IPS-20b (cell line): ENCODE data around the gene PLEKHG3.

ENCODE experiments used
- H3K27ac ChIP-seq: one replicate; pipeline ENCODE4 v1.5.1; 2013; ENCODE audit warnings: low read length
- H3K27me3 ChIP-seq: 2 replicates; pipeline ENCODE4 v1.6.1; 2013; ENCODE audit warnings: mild to moderate bottlenecking, low read length, inconsistent platforms; ENCODE audit not compliant: insufficient read depth
- H3K36me3 ChIP-seq: 2 replicates; pipeline ENCODE4 v1.6.1; 2013; ENCODE audit warnings: low read depth, mild to moderate bottlenecking, inconsistent platforms, low read length, moderate library complexity; ENCODE audit not compliant: insufficient read depth
- H3K4me1 ChIP-seq: 2 replicates; pipeline ENCODE4 v1.6.1; 2013; ENCODE audit warnings: mild to moderate bottlenecking, control low read depth, inconsistent platforms, low read length, moderate library complexity; ENCODE audit not compliant: insufficient read depth
- H3K4me3 ChIP-seq: 2 replicates; pipeline ENCODE4 v1.5.1; 2013; ENCODE audit warnings: mild to moderate bottlenecking, low read length, inconsistent platforms
- H3K9ac ChIP-seq: 2 replicates; pipeline ENCODE4 v1.6.1; 2013; ENCODE audit warnings: low read depth, mild to moderate bottlenecking, inconsistent platforms, low read length, moderate library complexity
- H3K9me3 ChIP-seq: 2 replicates; pipeline ENCODE4 v1.6.1; 2013; ENCODE audit warnings: mild to moderate bottlenecking, low read depth, low read length, inconsistent platforms; ENCODE audit not compliant: insufficient read depth

Gene PLEKHG3

DNA sequence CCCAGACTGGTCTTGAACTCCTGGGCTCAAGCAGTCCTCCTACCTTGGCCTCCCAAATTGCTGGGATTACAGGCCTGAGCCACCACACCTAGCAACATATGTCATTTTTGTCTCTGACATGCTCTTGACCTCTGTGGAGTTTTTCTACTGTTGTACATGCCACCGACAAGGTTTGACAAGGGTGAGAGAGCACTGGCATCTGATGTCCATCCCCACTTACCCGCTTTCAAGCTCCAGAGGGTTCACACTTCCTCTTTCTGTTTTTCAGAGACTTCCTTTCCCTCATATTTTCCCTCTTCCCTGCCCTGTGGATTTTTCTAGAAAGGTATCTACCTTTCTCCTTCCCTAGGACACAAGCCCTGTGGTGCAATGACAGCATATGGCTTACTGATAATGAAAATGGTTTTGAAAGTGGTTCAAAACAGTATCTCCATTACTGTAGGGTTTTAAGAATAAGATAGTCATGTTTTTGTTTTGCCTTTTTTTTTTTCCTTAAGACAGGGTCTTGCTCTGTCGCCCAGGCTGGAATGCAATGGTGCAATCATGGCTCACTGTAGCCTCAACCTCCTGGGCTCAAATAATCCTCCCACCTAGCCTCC, 27.7 kb upstream of the PLEKHG3 start:
- H3K9ac ChIP-seq, result no peak overlapping the region
- no peaks in the 10 kb centered on the region; the same call in 1 of the 2 replicates for H3K4me1 ChIP-seq
- no peaks in the 10 kb centered on the region for H3K27me3 ChIP-seq
- no peak overlapping the region for H3K27ac ChIP-seq
- H3K4me3 ChIP-seq, result no peak overlapping the region
- no peaks in the 10 kb centered on the region for H3K36me3 ChIP-seq
- H3K9me3 ChIP-seq, result no peaks in the 10 kb centered on the region

DNA sequence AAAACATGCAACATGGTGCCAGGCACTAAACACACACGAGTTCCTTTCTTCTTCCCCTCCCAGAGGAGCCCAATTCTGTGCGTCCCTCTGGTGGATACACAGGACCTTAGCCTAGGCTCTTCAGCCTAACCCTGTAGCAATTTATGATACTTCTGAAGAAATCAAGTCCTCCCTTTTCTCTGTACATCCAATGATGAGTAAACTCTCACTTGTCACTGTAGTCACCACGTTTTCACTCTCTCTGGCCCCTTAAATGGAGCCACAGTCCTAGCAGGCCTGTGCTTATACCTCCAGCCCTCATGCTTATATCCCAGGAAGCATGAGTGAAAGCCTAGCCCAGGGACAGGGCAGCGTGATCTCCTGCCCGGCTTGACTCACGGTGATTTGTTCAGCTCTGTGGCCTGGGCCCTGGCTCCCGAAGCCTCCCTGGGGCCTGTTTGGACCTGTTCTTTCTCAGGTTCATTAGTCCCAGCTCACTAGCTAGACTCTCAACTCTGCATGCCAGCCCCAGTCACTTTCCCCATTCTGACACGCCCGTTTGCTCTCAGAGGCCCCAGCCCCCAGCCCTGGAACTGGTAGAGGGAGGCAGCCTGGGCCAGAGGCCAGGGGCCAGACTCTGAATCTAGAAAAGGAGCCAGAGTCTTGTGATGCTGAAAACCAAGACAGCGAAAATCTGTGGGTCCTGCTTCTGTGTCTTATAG, 24.1 kb upstream of the PLEKHG3 start:
- Histone ChIP-seq H3K4me1 (no peaks in the 10 kb centered on the region; the same call in 1 of the 2 replicates), H3K9me3 (no peaks in the 10 kb centered on the region), H3K27ac (no peak overlapping the region), H3K27me3 (no peaks in the 10 kb centered on the region), H3K9ac (no peak overlapping the region), H3K36me3 (no peaks in the 10 kb centered on the region), H3K4me3 (no peak overlapping the region)

DNA sequence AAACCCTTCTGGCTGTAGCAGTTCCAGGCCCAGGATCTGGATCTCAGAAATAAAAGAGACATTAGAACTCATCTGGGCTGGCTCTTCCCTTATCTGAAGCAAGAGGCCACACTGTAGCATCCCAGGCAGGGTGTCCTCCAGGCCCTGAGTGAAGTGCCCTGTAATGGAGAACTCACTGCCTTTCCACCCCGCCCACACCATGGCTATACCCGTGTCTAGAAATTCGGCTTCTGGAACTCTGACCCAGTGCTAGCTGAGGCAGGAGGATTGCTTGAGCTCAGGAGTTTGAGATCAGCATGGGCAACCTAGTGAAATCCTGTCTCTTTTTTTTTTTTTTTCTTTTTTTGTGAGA, 23.5 kb upstream of the PLEKHG3 start:
- Histone ChIP-seq H3K9me3 (no peaks in the 10 kb centered on the region), H3K4me3 (no peak overlapping the region), H3K36me3 (no peaks in the 10 kb centered on the region), H3K27me3 (no peaks in the 10 kb centered on the region), H3K27ac (no peak overlapping the region), H3K9ac (no peak overlapping the region), H3K4me1 (no peaks in the 10 kb centered on the region; the same call in 1 of the 2 replicates)

DNA sequence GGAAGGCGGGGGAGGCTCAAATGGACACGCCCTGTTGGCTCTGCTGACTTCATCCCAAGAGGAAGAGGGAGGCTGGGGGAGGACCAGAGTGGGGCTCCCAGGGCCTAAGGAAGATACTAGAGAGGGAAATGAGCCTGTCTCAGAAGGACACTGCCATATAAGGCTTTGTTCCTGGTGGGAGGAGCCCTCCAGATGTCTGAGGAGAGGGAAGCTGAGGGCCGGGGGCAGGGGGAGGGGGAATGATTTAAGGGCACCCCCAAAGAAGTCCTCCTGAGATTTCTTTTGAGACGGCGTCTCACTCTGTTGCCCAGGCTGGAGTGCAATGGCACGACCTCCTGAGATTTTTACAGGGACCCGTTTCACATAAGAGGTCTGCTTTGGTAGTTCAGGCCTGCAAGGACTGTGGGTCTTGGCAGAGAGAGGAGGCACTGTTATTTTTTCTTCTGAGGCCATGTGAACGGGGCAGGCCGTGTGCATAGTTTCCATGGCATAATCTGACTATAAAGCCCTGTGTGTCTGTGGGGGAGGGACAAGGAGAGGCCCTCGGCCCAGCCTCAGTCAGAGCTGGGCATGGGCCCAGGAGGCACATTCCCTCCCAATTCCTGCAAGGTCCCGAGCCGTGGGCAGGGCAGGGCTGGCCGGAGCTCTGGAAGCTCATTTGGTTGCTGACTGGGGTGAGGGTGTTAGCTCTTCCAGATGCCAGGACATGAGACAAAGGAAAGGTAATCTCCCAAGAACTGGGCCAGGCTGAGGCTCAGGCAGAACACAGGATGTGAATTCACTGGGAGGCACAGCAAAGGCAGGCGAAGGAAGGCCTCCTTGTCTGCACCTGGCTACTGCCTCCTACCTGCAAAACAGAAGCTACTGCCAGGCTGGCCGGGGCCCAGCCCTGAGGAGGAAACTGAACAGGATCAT, 22.2 kb upstream of the PLEKHG3 start:
- no peaks in the 10 kb centered on the region for H3K36me3 ChIP-seq
- no peaks in the 10 kb centered on the region; the same call in 1 of the 2 replicates for H3K4me1 ChIP-seq
- H3K9ac ChIP-seq, result peak overlapping the region; percentile 50; the same call in 1 of the 2 replicates
- H3K4me3 ChIP-seq, result no peak overlapping the region
- no peaks in the 10 kb centered on the region for H3K27me3 ChIP-seq
- H3K9me3 ChIP-seq, result no peaks in the 10 kb centered on the region
- H3K27ac ChIP-seq, result no peak overlapping the region

DNA sequence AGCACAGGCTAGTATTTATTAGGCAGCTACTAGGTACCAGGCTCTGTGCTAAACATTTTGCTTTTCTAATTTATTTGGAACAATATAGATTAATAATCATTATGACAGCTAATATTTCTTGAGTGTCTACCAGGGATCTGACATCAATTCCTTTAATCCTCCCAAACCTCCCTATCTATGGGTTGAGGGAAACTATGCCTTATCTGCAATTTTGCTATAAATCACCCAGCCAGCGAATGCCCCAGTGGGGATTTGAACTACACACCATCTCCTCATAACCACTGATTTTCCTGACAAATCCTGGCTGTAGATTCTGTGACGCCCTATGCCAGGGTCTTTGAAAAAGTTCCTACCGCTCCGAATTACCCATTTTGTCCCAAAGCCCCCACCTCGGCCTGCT, 21.4 kb upstream of the PLEKHG3 start:
- Histone ChIP-seq H3K9me3 (no peaks in the 10 kb centered on the region), H3K4me1 (no peaks in the 10 kb centered on the region; the same call in 1 of the 2 replicates), H3K27me3 (peaks cover 3% of the 10 kb centered on the region; the same call in 1 of the 2 replicates), H3K4me3 (no peak overlapping the region), H3K9ac (no peak overlapping the region), H3K27ac (no peak overlapping the region), H3K36me3 (no peaks in the 10 kb centered on the region)

DNA sequence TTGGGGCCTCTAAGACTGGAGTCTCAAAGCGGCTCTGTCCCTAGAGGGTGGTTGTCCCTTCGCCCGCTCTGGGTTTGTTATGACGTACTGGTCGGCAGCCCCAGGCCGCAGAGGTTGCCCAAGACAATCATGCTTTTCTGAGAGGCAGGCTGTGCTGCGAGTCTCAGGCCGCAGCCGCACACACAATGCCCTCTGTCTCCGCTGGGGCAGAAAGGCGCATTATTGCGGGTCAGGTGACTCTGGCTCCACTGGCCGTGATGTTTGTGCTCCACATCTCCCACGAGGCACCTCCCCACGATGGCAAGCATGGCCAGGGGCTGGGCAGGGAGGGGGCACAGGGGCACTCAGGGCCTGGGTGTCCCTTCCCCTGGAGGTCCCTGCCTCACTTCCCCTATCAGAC, 21.0 kb upstream of the PLEKHG3 start:
- H3K27ac ChIP-seq, result no peak overlapping the region

DNA sequence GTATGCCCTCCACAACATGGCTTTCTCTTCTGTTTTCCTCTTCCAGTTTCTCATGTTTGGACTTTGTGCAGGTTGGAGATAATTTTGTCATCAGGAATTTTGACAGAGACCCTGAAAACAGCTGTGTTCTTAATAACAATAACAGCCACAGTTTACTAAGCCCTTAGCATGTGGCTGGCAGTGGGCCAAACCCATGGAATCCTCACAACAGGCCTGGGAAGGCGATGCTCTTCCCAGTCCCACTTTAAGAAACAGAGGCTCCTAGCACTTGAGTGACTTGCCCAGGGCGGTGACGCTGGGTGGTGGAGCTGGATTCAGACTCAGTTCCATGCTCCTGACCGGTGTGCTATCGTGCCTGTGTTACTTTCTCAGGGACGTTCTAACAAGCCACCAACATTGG, 20.1 kb upstream of the PLEKHG3 start:
- Histone ChIP-seq H3K4me3 (no peak overlapping the region), H3K9ac (no peak overlapping the region), H3K27ac (no peak overlapping the region), H3K4me1 (no peaks in the 10 kb centered on the region; the same call in 1 of the 2 replicates), H3K36me3 (no peaks in the 10 kb centered on the region), H3K27me3 (peaks cover 15% of the 10 kb centered on the region), H3K9me3 (no peaks in the 10 kb centered on the region)

More for the DNA sequence above, 21.0 kb upstream of the PLEKHG3 start:
- Histone ChIP-seq H3K9ac (no peak overlapping the region), H3K9me3 (no peaks in the 10 kb centered on the region), H3K27me3 (peaks cover 7% of the 10 kb centered on the region), H3K4me3 (no peak overlapping the region), H3K4me1 (no peaks in the 10 kb centered on the region; the same call in 1 of the 2 replicates), H3K36me3 (no peaks in the 10 kb centered on the region)

DNA sequence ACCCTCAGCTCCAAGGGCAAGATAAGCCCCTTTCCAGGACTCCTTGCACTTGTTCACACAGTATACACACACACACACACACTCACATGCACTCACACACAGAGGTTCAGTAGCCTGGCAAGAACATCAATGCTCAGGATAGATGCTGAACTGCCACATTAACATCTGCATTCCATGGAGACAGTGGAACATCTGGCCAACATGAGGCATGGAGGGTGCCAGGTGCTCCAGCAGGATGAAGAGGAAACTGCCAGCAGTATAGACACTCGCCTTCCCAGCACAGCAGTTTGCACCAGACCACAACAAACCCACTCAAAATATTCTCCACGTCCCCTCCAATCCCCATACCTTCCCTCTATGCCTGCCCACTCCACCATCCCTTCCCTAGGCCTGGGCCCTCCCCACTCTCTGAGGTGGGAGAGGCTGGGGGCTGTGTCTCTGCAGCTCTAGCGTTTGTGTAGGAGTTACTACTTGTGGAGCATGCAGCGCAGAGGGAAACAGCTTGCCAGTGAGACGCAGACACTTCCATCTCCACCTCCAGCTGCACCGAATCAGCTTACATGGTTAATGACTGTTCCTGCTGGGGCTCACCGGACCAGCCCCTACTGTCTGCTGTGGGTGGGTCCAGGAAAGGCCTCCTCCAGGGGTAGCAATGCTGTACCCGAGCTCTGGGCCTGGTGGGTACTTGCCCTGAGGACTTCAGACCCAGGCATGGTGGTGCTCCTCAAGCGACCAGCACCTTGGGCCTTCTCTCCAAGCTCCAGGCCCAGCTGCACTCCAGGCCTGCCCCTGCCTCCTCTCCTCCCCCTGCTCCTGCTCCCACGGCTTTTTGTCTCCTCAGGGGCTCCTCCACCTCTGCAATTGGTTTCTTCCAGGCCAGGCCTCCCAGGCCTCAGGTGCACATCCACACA, 18.6 kb upstream of the PLEKHG3 start:
- no peaks in the 10 kb centered on the region for H3K36me3 ChIP-seq
- no peak overlapping the region for H3K9ac ChIP-seq
- H3K4me3 ChIP-seq, result no peak overlapping the region
- no peak overlapping the region for H3K27ac ChIP-seq
- H3K27me3 ChIP-seq, result peaks cover 24% of the 10 kb centered on the region
- H3K4me1 ChIP-seq, result no peaks in the 10 kb centered on the region; the same call in 1 of the 2 replicates
- no peaks in the 10 kb centered on the region for H3K9me3 ChIP-seq

DNA sequence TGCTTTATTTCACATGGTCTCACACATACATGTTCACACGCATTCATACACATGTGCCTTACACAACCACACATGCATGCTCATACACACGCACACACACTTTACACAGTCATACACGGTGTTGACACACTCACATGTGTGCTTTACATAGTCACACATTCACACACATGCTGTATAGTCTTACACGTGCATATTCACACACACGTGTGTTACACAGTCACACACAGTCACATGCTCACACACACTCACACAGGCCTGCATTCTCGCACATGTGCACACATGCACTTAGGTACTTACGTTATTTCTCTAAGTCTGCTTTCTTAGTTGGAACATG, 18.0 kb upstream of the PLEKHG3 start:
- H3K9me3 ChIP-seq, result no peaks in the 10 kb centered on the region
- H3K4me1 ChIP-seq, result no peaks in the 10 kb centered on the region; the same call in 1 of the 2 replicates
- H3K4me3 ChIP-seq, result no peak overlapping the region
- no peak overlapping the region for H3K9ac ChIP-seq
- peaks cover 24% of the 10 kb centered on the region for H3K27me3 ChIP-seq
- no peak overlapping the region for H3K27ac ChIP-seq
- H3K36me3 ChIP-seq, result no peaks in the 10 kb centered on the region

DNA sequence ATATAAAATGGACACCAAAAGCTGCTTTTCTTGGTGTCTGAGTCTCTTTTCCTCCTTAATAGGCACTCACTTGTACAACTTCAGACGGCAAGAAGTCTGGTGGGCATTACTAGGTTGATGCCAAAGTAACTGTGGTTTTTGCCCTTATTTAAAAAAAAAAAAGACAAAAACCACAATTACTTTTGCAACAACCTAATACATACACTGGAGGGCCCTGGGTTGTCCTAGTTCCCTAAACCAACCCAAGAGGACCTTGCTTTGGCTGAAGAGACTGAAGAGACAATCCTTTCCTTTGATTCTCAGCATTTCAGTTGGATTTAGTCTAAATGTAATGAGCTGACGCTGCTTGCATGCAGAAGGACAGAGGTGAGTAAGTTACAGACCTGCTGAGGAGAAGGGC, 16.2 kb upstream of the PLEKHG3 start:
- no peaks in the 10 kb centered on the region for H3K36me3 ChIP-seq
- H3K9ac ChIP-seq, result no peak overlapping the region
- H3K9me3 ChIP-seq, result no peaks in the 10 kb centered on the region
- no peaks in the 10 kb centered on the region for H3K4me1 ChIP-seq
- H3K27me3 ChIP-seq, result peaks cover 24% of the 10 kb centered on the region
- H3K4me3 ChIP-seq, result no peak overlapping the region
- H3K27ac ChIP-seq, result no peak overlapping the region

DNA sequence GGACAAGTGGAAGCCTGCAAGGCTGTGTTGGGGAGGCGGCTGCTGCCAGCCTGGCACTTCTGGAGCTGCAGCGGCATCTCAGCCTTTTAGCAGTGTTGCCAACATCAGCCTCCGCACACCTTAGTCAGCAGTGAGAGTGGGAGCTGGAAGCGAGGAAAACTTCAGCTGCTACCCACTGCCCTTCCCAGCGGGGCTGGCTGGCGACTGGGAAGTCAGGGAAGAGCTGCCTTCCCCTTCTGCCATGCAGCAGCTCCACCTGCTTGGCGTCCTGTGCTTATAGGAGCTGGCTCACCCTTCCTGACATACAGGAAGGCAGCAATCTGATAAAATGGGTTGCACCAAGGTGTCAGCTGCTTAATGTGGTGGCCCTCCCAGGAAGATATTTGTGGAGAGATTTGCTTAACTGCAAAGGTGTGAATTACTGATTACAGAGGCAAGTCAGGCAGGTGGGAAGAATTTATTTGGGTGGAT, 15.4 kb upstream of the PLEKHG3 start:
- Histone ChIP-seq H3K27ac (no peak overlapping the region), H3K4me3 (no peak overlapping the region), H3K4me1 (no peaks in the 10 kb centered on the region), H3K9ac (no peak overlapping the region), H3K36me3 (no peaks in the 10 kb centered on the region), H3K9me3 (no peaks in the 10 kb centered on the region), H3K27me3 (peaks cover 24% of the 10 kb centered on the region)
